GM13977 (cell line): ENCODE results near the gene CENPU.

ENCODE experiments used
- DNase-seq: peaks from one replicate; pipeline ENCODE4 v3.0.0; 2012; ENCODE audit warnings: low spot score
- CTCF ChIP-seq: IDR thresholded peaks from 2 replicates; pipeline ENCODE4 v1.5.1; 2012; ENCODE audit warnings: mild to moderate bottlenecking, control low read depth; ENCODE audit not compliant: insufficient read depth; ENCODE audit errors: extremely low read depth, missing control alignments
- in situ Hi-C: fragments of 300-500 bp; cut with MboI; formaldehyde crosslinking; loops from one replicate; pipeline ENCODE4 v1.12.0; 2022; ENCODE audit warnings: low sequenced_read_pairs, low pct_unique_long_range_greater_than_20kb, mixed read lengths, inconsistent platforms; ENCODE audit not compliant: unreplicated experiment

The CENPU gene

GRCh38 chr4:184719407-184719806 is 14.5 kb downstream of the CENPU start:
- DNase-seq: no peak
- TF ChIP-seq CTCF: no peak
- in situ Hi-C loops: no loop called here

- no peak for TF ChIP-seq CTCF
- in situ Hi-C loops: no loop called here
- no peak for DNase-seq
Measured at GRCh38 chr4:184715526-184715925, 18.4 kb downstream of the CENPU start.

- in situ Hi-C loops: no loop called here
- no peak for TF ChIP-seq CTCF
Measured at GRCh38 chr4:184713887-184714286, 20.0 kb downstream of the CENPU start.

GRCh38 chr4:184712322-184712721 is 21.6 kb downstream of the CENPU start:
- in situ Hi-C loops: no loop called here
- no peak for DNase-seq
- TF ChIP-seq CTCF: no peak

More at GRCh38 chr4:184713887-184714286, 20.0 kb downstream of the CENPU start:
- DNase-seq: no peak

GRCh38 chr4:184706453-184706852 is 27.4 kb downstream of the CENPU start:
- TF ChIP-seq CTCF: no peak
- in situ Hi-C loops: no loop called here
- no peak for DNase-seq

GRCh38 chr4:184705692-184706091 is 28.2 kb downstream of the CENPU start:
- TF ChIP-seq CTCF: no peak
- no peak for DNase-seq
- in situ Hi-C loops: no loop called here

GRCh38 chr4:184702114-184702513 is 31.8 kb downstream of the CENPU start:
- DNase-seq: no peak
- no peak for TF ChIP-seq CTCF
- in situ Hi-C loops: no loop called here
